GM19395 (cell line): Measurements from ENCODE around the gene PSMD2.
"Not testable (repeated sequence)": the region's sequence is repeated elsewhere in the genome, so short reads cannot be mapped to it uniquely, and the experiment has no call there.

Experiments used
- ATAC-seq: cut with Tn5 transposase; IDR thresholded peaks from one replicate; pipeline ENCODE4 v1.9.1; 2021; ENCODE audit warnings: mild to moderate bottlenecking, moderate library complexity; ENCODE audit not compliant: unreplicated experiment

Gene PSMD2

DNA sequence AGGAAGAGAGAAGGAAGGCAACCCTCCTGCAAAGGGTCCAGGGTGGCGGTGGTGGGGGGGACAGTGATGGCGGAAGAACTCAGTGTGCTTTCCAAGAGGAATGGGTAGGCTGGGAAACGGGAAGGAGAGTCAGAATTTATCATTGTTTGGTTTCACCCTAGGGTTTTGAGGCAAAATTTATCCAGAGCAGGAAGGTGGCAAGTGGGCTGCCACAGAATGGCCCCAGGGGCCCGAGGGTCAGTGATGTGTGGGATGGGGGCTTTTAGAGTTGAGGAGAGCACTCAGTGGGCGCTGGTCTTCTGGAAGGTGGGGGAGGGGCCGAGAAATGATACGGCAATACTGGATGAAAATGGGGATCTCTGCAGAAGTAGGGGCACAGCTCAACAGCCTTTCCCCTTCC lies 38.9 kb downstream of the PSMD2 start:
- ATAC-seq, result no peak

DNA sequence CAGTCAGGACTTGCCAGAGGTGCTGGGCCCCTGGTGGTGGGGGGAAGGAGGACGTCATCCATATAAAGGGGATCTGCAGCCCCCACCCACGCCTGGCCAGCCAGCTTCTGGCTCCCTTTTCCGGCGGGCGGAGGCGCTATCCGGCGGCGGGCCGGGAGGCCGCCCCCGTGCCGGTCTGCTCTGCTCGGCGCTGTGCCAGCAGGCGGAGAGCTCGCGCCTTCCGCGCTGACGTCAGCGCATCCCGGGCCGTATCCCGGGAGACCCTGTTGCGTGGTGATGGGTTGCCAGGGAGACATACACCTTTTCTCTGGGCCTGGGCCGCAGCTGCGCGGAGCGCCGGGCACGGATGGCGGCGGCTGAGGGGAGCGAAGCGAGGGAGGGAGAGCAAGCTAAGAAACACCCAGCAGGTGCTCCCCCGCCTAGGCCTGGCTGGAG lies 39.5 kb downstream of the PSMD2 start:
- no peak for ATAC-seq

DNA sequence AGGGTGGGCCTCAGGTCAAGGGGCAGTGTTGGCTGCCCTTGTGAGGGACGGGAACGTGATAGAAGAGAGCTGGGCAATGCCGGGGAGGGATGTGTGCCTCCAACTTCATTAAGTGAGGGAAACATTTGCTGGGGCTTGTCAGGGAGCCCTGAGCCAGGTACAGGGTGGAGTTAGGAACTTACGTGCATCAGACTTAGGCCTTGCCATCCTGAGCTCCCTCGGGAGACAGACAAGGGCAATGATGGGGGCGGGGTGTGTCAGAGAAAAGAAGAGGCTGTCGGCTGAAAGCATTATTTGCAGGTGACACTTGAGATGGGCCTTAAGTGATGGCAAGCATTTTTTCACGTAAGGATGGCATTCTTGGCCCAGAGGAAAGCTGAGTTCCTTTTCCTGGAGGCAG lies 40.0 kb downstream of the PSMD2 start:
- no peak for ATAC-seq

DNA sequence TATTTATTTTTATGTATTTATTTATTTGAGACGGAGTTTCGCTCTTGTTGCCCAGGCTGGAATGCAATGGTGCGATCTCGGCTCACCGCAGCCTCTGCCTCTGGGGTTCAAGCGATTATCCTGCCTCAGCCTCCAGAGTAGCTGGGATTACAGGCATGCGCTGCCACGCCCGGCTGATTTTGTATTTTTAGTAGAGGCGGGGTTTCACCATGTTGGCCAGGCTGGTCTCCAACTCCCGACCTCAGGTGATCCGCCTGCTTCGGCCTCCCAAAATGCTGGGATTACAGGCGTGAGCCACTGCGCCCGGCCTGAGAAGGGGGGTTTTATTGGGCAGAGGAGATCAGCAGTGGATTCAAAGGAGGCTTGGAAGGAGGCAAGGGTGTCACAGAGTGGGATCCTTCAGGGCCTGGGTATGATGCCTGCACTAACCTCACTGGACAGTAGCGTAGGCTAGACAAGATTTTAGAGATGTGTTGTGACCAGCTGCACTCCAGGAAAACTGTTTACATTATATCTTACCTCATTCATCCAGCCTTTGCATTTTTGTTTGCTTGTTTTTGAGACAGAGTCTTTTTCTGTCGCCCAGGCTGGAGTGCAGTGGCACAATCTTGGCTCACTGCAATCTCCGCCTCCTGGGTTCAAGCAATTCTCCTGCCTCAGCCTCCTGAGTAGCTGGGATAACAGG lies 40.6 kb downstream of the PSMD2 start:
- ATAC-seq, result not testable (repeated sequence)

DNA sequence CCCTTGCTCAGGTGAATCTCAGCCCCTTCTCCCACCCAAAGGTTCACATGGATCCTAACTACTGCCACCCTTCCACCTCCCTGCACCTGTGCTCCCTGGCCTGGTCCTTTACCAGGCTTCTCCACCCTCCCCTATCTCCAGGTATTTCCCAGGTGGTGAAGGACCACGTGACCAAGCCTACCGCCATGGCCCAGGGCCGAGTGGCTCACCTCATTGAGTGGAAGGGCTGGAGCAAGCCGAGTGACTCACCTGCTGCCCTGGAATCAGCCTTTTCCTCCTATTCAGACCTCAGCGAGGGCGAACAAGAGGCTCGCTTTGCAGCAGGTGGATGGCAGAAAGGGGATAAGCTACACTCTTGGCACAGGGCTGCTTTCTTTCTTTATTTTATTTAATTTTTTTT lies 42.9 kb downstream of the PSMD2 start:
- ATAC-seq, result no peak

DNA sequence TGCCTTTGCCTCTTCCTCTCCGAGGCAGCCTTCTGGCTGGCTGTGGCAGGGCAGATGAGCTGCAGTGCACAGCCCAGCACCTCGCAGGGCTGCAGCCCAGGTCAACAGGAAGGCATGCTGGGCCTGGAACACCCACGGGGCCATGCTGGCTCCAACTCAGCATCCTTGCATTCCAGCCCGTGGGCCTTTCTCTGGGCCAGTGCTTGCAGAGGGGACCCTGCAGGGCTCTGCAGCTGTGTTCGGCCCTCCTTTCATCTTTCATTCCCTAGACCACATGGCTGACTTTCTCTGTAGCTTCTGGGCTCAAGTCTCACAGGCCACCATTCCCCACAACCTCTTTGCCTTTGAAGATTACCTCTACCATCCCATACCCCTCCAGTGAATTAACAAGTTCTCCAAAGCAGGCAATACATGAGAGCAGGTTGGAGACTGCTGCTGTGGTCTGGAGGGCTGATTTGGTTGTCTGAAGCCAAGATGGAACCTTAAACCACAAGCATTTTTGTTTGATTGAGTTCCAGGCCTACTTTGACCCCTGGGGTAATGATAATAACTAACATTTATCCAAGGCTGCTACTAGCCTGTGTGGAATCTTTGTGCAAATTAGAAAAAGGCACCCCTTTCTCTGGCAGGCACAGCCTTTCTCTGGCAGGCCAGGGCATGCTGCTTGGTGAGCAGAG lies 44.3 kb downstream of the PSMD2 start:
- ATAC-seq, result no peak

DNA sequence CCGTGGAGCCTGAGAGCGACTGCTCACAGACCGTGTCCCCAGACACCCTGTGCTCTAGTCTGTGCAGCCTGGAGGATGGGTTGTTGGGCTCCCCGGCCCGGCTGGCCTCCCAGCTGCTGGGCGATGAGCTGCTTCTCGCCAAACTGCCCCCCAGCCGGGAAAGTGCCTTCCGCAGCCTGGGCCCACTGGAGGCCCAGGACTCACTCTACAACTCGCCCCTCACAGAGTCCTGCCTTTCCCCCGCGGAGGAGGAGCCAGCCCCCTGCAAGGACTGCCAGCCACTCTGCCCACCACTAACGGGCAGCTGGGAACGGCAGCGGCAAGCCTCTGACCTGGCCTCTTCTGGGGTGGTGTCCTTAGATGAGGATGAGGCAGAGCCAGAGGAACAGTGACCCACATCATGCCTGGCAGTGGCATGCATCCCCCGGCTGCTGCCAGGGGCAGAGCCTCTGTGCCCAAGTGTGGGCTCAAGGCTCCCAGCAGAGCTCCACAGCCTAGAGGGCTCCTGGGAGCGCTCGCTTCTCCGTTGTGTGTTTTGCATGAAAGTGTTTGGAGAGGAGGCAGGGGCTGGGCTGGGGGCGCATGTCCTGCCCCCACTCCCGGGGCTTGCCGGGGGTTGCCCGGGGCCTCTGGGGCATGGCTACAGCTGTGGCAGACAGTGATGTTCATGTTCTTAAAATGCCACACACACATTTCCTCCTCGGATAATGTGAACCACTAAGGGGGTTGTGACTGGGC lies 45.7 kb downstream of the PSMD2 start:
- ATAC-seq, result no peak

DNA sequence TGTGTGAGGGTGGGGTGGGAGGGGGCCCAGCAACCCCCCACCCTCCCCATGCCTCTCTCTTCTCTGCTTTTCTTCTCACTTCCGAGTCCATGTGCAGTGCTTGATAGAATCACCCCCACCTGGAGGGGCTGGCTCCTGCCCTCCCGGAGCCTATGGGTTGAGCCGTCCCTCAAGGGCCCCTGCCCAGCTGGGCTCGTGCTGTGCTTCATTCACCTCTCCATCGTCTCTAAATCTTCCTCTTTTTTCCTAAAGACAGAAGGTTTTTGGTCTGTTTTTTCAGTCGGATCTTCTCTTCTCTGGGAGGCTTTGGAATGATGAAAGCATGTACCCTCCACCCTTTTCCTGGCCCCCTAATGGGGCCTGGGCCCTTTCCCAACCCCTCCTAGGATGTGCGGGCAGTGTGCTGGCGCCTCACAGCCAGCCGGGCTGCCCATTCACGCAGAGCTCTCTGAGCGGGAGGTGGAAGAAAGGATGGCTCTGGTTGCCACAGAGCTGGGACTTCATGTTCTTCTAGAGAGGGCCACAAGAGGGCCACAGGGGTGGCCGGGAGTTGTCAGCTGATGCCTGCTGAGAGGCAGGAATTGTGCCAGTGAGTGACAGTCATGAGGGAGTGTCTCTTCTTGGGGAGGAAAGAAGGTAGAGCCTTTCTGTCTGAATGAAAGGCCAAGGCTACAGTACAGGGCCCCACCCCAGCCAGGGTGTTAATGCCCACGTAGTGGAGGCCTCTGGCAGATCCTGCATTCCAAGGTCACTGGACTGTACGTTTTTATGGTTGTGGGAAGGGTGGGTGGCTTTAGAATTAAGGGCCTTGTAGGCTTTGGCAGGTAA lies 46.5 kb downstream of the PSMD2 start:
- no peak for ATAC-seq

DNA sequence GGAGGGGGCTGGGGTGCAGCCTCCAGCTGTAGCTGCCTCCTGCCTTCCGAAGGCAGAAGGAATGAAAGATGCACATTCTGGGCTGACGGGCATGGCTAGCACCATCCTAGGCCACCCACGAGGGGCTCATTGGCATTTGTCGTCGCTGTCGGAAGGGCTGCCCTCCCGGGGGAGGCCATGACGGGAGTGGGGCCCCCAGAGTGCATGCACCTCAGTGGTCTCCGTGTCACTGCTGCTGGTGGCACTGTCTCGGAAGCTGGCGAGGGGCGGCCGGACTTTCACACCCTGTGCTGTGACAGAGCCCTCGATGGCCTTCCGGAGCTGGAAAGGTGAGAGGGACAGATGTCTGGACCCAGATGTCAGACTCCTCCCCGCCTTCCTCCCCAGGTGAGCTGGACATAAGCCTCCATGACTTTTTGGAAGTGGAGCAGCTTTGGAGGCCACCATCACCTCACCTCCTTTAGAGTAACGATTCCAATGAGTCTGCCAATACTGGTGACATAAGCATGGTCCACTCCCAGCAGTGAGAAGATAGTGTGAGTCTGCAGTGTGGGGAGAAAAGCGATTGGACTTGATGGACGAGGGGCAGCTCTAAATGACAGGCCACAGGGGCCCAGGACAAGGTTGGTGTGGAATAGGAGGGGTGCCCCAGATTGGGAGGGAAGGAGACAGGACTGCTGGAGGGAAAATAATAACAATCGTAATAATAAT lies 47.6 kb downstream of the PSMD2 start:
- ATAC-seq, result no peak

DNA sequence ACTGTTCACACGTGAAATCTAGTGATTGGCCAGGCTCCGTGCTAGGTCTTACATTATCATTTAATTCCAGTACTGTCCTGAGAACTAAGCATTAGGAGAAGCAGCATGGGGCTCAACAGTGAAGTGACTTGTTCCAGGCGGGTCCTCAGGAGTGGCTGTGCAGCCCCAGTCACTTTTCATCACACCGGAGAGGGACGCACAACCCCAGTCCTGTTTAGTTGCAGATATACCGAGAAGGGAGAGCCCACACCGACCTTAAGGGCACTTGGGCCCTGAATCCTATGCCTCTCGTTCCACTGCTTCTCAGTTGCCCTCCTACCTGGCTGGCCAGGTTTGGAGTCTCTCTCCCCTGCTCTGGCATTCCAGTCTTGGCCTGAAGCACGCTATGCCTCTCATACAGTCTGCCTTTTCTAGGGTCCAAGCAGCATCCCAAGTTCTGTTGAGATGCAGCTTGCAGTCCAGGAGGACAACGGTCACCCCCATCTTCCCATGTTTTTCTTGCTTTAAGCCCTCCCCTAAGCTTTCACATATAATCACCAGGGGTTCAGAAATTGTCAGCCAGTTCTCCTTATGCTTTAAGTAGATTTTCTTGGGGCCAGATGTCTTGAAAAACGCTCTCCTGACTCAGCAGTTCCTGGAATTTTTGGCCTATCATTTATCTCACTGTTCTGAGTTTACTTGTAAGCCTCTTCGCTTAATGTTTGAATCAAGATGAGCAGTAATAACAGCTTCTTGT lies 48.4 kb downstream of the PSMD2 start:
- no peak for ATAC-seq

DNA sequence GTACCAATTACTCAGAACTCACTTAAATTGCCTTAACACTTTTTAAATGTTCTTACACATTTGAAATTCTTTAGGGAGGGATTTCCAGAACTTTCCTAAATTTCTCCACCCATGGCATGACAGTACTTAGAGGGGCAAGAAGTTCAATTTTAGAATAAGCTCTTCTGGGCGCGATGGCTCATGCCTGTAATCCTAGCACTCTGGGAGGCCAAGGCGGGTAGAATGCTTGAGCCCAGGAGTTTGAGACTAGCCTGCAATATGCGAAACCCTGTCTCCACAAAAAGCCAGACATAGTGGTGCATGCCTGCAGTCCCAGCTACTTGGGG lies 49.0 kb downstream of the PSMD2 start:
- no peak for ATAC-seq

DNA sequence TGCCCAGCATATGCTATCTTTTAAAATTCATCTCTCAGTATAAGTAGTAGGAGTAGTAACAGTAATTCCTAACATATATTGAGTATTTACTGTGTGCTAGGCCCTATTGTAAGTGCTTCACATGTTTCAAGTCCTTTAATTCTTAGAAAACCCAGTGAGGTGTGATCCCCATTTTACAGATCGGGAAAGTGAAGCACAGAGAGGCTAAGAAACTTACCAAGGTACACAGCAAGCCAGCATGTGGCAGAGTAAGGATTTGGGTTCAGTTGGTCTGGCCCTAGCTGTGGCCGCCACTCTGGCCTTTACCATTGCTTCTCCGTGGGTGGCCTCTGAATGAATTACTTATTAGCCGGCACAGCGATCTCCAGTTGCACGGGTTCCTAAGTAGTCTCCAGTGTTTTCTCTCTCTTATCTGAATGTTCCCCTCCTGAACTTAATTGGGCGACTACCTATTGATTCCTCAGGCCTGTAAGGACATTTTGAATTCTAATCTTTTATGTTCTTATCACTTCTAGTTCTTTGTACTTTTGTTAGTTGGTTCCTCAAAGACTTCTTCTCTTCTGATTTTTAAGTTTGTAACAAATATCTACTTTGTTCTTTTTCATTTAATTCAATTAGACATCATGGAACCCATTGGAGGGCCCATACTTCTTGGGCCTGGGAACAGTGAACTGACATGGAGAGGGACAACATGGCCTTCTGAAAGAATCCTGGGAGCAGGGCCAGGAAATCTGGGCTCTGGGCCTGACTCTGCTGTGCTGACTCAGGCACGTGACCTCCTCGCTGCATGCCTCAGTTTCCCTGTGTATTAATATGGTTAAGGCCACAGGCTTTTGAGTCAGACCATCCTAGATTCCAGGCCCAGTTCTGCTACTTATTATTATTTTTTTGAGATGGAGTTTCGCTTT lies 50.8 kb downstream of the PSMD2 start:
- no peak for ATAC-seq

DNA sequence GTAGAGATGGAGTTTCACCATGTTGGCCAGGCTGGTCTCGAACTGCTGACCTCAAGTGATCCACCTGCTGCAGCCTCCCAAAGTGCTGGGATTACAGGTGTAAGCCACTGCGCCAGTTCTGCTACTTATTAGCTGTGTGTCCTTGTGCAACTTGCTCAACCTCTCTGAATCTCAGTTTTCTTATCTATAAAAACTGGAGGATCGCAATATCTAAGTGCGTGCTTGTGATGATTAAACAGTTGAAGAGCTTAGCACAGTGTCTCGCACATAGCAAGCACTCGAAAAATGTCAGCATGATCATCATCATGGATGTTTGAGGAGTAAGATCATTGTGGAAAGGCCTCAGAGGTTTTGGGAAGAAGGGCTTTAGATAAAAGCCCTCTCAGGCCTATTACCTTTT lies 51.6 kb downstream of the PSMD2 start:
- ATAC-seq, result no peak

DNA sequence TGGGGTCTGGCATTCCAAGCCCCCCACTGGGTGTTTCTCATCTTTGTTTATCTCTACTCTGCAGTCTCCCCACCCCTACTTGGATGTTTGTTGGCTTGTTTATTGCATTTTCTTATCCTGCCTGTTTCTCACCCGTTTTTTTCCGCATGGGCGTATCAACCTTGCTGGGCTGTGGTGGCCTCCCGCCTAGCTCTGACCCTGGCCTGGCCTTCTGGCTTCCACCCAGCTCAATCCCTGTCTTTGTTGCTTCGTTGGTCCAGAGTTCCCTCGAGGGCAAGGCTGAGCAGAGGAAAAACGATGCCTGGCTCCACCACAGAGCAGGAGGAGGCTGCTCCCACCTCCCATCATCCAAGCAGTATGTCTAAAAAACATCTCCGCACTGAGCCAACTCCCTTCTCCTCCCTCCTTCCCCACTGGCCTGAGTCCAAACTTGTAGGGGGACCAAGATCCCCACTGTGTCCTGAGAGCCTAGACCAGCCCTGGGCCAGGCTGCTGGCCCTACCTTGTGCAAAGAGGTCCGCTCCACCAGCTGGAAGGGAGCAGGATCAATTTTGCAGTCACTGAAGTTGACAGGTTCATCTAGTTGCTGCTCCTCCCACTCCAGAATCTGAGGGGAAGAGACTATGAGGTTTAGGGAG lies 52.6 kb downstream of the PSMD2 start:
- no peak for ATAC-seq

DNA sequence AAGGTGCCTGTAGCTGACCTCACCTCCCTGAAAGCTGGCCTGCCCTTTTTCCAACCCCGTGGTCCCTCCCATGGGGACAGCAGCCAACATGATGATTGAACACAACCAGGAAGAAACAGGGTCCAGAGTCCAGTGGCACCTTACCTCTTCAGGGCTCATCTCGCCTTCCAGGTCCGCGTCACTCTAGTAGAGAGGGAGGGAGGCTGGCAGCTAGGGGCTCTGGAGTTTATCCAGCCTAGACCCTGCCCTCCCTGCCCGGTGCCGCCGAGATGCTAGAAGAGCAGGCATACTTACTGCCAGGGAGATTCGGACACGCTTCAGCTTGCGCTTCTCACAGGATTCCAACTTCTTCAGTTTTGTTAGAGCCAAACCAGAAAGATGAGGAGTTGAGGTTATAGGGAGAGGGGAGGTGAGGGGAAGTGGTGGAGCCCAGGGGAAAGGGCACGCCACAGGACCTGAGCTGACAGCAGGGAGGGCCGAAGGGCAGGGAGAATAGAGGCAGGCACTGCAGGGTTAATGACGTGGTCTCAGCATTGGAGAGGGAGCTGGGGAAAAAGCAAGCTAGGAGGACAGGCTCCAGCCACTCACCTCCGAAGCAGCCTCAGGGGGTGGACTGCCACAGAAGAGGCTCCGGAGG lies 53.2 kb downstream of the PSMD2 start:
- ATAC-seq, result no peak

DNA sequence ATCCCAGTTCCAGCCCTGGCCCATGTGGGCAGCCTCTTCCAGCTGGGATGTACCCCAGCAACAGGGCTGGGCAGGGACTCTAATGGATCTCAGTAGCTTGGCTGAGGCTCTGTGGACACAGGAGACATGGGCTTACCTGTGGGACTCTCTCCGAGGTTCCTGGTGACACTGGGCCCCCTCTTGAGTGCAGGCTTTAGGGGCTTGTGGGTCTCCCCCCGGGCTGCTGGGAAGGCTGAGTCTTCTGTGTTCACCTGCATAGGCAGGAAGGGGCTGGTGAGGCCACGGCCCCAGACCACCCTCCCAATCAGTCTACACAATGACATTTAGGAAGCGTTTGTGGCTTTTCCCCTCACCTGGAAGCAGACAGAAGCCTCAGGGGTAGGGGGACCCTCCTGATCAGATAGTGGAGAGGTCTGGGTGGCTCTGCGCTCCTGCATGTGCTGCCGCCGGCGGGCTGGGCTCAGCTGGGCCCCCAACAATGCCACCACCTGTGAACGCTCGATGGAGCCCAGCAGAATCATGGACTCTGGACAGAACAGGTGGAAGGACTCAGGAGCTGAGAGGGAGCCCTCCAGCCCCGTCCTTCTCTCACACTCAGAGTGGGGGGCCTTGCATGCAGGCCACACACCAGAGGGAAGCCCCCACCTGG lies 54.0 kb downstream of the PSMD2 start:
- ATAC-seq, result no peak

DNA sequence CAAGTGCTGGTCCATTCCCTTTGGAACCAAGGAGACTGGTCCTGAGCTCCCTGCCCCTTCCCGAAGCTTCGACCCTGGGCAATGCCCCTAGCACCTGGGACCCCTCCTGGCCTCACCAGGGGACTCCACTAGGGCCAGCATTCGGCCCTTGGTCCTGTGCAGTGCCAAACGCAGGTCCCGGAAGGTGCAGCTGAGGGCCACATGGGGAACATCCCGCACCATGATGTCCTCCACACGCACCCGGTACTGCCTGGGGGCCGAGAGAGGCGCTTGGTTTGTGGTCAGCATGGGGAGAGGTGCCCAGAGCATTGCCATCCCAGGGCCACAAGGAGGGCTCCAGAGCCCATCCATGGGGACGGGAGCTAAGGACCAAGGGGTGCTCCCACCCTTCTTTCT lies 54.5 kb downstream of the PSMD2 start:
- ATAC-seq, result no peak
